Stimulated activated CD8-positive, alpha-beta memory T cell treated with anti-CD3 and anti-CD28 coated beads, Interleukin-2, amount 100 ng/mL, for 1 hour (primary cell): ENCODE measurements around the gene TEKT3.

ENCODE experiments used
- DNase-seq, 2 donors: peaks; one replicate each; pipeline ENCODE4 v3.0.0-alpha.2; 2020; ENCODE audit warnings: low read depth in 2 of 2

The TEKT3 gene

DNA sequence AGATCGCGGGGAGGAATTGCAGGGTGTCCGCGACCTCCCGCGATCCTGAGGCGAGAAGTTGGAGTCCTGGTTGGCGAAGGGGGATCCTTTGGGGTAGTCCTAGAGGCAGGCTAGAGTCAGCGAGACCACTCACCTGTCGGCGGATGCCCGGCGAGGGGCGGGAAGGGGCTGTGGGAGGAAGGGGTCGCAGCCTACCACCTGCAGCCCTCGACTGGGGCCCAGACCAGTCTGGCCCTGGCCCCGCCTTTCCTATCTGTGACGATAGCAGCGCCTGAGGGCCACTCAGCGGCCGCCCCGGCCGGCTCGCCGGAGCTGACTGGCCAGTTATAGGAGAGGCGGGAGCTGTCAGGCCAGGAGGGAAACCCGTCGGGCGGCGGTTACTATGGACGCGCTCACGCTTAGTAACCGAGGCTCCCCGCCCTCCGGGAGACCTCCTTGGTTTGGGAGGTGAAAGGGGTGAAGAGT, at the start of gene TEKT3:
TSS of gene TEKT3 (minus strand) at position 213 of the 465 bp plus-strand sequence. CDS start 10,012 bp downstream, outside the sequence.
- DNase-seq, result no peak

DNA sequence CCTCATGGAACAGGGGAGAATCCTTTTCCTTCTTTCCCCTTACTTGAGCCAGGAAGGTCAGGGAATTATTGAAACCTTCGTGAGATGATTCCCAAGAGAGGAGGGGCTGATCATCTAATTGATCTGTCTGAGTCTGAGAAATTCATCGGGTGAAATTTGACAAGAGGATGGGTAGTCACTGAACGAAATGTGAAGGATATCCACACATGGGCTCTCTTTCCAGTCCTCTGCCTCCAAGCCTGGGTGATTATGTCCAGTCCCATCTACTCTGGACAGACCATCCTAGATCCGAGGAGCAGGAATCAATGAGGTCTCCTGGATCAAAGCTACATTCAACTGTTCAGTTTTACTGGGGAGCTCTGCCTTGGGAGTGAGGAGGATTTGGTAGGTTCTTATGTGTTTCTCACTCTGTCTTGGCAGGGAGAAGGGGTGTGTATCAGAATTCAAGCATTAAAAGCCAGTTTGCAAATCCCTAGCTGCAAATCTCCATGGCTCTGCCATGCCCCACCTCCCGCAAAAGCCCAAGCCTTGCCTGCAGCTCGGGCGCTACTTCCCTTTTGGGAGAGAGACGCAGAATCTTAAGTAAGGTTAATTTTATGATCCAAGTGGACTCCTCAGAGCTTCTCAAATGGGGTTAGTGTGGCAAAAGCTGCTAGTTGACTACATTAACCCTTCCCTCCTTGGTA, 47.1 kb upstream of the TEKT3 start:
- no peak for DNase-seq

DNA sequence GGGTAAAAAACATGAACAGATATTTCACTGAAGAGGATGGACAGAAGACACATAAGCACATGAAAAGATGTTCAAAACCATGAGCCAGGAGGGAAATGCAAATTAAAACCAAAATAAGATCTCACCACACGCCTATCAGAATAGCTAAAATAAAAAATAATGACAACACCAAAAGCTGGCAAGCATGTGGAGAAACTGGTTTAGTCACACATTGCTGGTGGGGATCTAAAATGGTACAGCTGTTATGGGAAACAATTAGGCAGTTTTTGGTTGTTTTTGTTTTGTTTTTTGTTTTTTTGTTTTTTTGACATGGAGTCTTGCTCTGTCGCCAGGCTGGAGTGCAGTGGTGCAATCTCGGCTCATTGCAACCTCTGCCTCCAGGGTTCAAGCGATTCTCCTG, 44.7 kb upstream of the TEKT3 start:
- no peak for DNase-seq

DNA sequence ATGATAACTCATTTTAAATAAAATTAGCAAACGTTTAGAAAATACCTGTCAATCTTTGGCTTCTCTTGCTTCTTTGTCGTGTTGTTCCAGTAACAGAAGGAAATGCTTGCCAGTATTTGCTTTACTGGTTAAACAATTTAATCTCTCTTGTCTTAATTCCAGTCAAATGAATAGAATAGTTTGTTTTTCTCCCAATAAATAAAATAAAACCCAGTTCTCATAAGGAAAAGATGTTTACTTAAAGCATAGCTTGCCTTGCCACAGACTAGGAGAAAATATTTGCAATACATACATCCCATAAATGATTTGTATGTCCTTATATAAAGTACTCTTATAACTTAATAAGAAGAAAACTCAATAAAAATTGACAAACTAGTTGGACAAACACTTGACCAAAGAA, 43.9 kb upstream of the TEKT3 start:
- no peak for DNase-seq

DNA sequence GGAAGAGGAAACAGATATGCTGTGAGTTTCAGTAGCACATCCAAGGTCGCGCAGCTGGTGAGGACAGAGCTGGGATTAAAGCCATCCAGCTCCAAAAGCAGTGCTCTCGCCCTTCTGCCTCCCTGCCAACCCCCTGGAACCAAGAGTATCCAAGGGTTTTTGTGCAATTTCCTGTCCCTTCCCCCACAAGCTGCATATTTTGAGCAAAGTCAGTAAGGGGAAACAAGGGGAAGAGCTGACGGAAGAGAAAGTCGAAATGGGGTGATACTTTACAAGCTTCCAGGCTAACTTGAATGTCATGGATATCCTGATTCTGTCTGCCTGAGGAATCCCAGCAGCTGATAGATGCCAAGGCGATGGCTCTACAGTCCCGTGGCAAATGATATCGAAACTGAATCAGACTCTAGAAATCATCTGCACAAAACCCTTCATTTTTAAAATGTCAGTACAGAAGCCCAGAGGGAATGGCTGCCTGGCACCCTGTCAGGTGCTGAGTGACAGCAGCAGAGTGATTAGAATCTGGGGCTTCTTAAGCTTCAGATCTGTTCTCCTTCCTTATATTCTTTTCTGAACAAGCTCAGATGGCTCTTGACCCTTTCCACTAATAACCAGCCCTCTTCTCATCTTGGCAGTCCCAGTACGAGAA, 42.9 kb upstream of the TEKT3 start:
- DNase-seq, result no peak

DNA sequence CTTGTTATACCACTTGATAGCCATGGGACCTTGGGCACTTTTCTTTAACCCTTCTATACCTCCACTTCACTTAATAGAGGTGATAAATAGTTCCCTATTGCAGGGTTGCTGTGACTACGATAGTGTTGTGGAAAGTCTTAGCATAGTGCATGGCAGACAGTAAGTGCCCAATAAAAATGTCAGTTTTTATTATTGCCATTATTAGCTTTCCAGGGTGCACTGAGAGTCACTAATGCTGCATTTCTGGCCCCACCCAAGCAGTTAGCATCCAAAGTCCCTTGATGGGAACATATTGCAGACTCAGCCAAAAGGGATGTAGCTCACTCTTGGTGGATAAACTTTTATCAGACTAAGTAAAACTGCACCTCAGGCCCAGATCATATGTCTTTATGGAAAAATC, 41.5 kb upstream of the TEKT3 start:
- no peak for DNase-seq

DNA sequence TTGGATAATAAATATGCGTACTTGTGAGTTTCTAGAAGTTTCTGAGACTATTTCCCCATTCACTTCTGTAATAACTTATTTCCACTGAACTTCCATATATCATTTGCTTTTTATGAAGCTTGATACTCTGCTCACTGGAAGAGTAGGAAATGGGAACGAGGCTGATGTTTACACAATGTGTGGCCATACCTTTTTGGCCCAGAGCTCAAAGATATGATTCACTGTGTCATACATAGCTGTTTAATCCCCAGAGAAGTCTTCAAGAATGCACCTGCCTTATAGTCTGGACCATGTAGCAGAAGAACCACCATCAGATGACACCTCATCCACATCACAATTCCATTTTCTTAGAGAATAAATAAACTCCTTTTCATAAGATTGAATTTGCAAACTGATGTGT, 40.3 kb upstream of the TEKT3 start:
- no peak for DNase-seq

DNA sequence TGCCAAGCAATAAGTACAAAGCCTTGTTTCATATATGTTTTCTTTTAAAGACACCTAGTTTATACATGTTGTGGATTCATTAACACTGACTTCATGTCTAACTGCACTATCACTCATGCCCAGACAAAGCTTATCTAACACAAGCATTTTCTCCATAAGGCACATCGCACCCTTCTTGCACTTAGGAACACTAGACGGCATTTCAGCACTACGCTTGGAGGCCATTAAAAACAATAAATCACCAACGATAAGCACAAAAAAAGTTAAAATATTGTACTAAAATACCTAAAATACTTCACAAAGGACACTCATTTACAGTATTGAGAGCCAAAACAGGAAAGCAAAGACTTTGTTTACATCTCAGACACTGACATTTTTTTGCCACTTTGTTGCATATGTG, 39.0 kb upstream of the TEKT3 start:
- DNase-seq, result no peak

DNA sequence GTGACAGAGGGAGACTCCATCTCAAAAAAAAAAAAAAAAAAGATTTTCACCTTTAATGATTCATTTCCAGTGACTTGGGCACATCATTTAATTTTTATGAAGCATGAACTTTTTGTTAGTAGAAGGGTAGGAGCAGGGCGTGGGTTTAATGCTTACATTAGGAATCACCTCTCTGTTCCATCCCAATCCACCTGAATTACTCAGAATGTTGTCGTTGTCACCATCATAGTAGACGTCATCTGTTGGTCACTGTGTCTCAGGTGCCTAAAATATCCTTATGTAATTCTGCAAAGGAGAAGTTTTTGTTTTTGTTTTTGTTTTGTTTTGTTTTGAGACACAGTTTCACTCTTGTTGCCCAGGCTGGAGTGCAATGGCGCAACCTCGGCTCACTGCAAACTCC, 38.3 kb upstream of the TEKT3 start:
- no peak for DNase-seq

DNA sequence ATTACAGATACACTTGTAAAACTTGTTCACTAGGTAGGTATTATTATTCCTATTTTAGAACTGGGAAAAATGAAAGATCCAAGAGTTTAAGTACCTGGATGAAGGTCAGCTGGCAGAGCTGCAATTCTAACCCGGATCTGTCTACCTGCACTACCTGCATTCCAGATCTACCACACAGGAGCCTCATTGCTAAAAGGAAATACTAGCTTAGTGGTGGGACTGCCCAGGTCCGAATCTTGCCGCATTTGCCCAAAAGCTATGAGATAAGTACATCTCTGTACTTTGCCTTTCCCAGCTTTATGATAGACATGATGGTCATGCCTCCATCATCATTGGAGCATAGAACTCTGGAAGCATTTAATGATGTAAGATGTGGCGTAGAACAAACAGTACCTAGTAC, 36.8 kb upstream of the TEKT3 start:
- no peak for DNase-seq

DNA sequence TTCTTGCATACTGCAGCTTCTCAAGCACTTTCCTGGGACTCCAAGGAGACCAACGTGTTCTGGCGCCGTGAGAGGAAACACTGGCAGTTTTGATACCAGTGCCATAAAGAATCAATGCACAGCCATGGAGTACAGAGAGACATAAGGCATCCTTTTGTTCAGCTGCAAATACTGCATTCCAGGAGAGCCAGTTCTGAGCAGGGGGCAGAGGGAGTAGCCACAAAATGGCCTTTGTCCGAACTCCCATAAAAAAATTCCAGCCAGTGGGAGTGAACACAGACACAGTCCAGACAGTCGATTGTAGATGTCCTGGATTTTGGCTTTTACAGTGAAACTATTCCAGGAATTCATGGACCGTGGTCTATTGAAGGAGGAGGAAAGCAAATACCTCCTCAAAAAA, 36.2 kb upstream of the TEKT3 start:
- no peak for DNase-seq

DNA sequence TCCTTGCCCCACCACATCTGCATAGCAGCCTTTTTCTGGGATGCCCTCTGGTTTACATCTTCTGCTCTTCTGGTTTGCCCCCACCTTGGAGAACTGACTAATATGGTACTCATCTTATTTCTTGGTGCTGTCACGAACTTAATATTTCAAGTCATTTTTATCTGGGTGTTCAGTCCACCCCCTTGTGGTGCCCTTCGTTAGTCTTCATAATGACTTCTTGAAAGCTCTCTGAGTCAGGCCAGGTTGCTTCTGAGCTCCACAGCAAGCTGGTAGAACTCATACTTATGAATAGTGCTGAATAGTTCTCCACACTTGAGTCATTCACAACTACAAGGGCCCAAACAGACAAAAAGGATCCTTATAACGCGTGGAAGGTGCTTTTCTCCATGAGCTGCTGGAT, 35.8 kb upstream of the TEKT3 start:
- no peak for DNase-seq

DNA sequence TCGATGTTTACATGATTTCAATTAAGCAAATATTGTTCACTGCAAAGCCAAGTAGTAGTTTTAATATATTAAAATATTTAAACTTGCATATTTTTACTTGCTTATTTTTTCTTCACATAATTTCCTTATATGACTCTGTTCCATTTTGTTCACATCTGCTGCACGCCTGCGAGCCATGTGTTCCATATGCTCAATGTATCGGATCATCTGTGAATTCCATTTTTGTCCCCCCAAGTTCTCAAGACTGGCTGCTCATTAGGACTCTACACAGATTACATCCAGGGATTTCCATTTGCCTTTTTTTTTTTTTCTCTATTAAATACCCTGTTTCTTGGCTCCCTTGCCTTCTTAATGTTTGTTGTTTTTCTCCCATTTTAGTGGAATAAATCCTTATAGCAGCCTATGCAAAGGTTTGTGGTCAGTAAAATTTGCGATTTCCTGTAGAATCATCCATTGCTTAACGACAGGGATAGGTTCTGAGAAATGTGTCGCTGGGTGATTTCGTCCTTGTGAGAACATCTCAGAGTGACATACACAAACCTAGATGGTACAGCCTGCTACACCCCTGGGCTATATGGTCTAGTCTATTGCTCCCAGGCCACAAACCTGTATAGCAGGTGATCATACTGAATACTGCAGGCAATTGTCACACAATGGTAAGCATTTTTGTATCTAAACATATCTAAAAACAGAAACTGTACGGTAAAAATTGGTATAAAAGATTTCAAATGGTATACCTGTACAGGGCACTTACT, 30.2 kb upstream of the TEKT3 start:
- DNase-seq, result no peak

DNA sequence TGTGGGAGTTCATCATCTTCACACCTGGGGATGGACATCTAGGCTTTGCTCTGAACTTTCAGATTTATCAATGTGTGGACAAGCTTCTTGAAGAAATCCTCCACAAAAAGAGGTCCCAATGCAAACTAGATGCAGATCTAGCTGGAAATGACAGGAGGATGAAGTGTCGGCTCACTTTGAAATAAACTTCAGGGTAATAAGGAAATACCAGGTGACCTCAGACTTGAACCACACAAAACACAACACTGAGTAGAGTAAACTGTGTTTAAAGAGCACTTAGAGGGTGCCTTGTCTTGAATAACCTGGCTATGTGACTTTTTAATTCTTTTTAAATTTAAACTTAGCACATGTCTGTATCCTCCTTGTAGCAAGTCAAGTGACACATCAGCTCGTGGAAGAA, 27.2 kb upstream of the TEKT3 start:
- no peak for DNase-seq

DNA sequence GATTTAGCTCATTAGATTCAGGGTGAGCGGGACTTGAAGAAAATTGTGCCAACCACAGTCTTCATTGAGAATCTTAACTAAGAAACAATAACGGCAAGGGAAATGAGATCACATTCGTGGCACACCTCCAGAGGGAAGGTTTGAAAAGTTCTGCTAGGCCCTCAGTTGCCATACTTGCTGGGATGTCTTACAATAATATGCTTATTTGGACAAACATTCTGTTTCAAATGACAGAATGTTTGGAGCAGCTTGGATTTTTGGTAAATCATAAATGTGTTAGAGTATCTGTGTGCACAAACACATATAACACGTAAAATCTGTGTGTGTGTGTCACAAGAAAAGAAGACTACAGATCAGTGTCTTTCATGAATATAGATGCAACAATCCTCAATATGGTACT, 24.6 kb upstream of the TEKT3 start:
- DNase-seq, result no peak

DNA sequence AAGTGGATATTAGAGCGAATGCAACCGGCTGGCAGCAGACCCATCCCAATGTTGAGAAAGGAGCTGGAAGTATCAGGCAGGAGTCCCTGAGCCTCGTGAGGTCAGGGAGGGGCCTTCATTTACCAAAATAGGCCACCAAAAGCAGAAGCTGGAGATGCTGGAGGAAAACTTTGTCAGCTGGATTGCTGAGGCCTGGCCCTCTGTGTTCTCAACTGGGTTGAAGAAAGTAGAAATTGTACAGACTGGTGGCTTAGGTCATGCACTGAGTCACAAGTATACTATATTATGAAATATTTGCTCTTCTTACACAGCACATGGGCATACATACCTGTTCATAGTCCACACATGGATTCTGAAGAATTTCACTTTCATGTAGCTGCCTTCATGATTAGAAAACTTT, 23.2 kb upstream of the TEKT3 start:
- no peak for DNase-seq

DNA sequence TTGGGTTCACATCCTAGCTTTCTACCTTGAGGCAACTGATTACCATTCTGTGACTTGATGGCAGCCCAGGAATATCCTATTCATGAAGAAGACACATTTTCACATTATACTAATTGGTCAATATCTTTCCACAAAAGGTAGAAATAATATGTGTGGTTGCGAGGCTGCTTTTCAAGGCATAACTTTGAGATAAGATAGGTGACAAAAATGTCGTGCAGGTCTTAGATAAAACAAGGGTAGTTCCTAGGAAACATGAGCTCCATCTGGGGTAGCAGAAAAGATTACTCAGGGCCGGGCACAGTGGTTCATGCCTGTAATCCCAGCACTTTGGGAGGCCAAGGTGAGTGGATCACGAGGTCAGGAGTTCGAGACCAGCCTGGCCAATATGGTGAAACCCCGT, 22.3 kb upstream of the TEKT3 start:
- DNase-seq, result no peak

DNA sequence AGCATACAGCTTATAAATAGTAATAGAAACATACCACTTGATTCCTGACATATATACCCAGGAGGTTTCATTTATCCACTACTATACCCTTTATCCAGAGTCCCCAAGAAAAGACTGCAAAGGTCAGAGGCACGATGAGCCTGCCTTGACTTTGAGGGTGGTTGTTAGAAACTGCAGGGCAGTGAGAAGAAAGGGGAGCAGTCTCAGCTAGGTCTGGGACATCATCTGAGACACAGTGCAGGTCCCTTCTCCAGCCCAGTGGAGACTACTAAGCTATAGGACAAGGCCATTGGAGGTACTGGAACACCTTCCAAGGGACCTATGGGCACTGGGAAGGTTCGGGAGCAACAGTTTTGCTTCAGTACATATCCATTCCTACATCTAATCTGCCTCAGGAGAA, 20.2 kb upstream of the TEKT3 start:
- DNase-seq, result no peak

DNA sequence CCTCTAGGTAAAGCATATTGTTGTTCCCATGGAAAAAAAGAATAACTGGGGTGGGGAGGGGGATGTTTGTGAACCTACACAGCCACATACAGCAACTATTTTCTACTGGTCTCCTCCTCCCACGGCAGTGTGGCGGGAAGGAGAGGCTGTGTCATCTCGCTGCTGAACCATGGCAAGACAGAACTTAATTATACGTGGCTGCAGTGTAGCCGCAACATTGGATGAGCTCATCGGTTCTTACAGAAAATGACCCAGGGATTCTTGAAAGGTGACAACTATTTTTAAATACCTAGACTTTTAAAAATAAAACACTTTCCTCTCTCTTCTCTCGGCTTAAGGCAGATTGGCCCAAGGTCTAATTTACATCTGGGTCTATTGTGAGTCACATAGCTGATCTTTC, 19.8 kb upstream of the TEKT3 start:
- DNase-seq, result no peak

DNA sequence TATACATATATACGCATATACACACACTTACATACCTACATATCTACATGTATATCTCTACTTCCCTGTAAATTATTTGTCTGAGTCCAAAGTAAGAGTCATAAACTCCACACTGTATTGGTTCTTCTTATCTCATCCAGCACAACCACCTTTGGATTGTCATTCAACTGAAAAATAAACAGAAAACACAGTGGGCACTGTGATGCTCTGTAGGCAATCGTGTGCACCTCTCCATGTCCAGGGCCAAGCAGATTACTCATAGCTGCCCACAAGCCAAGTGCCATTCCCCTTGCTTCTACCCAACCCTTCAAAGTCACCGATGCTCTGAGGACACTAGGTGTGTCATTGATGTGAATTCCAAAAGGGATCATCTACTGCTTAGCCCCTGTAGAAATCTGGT, 12.9 kb upstream of the TEKT3 start:
- DNase-seq, result no peak

DNA sequence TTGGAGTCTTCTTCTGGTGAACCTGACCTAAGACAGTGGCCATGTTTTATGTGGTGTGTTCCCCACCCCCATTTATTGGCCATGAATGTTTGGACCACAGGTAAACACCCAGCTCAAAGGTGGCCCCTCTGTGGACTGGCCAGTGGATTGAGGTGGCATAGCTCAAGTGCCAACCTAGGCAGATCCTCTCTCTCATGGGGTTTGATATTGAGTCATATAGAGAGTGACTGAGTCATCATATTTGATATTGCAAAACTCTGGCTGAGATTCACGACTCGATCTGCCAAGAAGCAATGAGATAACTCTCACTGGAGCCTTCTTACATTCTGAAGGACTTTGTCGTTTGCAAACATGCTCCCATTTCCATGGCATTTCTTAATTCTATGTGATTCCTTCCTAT, 10.5 kb upstream of the TEKT3 start:
- DNase-seq, result no peak

DNA sequence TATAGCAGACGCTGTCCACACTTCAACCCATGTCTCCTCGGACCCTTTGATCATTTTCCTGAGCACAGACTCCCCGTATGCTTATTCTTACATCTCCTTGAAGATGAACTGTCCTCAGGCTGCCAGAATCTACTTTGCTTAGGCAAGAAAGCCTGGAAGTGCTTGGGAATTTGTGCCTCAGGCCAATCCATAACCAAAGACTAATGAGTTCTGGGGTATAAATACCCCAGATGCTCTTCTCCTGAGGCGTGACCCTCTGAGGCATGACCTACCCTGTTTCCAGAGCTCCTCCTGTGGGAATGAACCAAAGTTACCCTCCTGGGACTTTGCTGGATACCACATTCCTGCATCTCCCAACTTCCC, 10.1 kb upstream of the TEKT3 start:
- DNase-seq, result no peak

DNA sequence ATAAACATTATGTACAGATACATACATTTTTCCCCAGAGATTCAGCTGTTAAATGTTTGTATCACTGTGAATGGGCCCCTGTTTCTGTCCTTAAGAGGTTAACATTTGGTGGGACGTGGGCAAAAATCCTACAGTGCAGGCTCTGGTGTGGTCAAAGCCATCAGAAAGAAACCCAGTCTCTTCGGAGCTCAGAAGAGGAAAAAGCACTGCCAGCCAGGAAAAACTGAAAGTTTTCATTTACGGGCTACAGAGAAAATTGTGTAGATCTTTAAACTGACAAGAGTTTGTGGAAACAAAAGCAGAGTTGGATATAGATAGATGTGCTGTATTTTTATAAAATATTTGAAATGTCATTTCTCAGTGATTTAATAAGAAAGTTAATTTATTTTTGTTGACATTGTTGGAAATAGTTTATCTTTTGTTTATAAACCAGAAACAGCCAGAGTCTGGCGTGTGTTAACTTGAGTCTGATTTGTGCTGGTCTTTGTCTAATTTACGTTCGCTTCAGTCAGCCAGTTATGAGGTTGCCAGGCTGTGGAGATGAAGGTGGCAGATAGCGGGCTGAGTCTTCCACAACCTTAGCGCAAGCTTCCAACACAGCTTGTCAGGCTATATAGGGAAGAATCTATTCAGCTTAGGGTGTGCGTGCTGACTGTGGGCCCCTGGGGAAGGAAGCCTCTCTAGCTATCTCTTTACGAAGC, 9.5 kb upstream of the TEKT3 start:
- DNase-seq, result no peak
